IPS DF 4.7 (cell line): ENCODE measurements around the gene CCDC127.
"Not testable (repeated sequence)": the region's sequence is repeated elsewhere in the genome, so short reads cannot be mapped to it uniquely, and the experiment has no call there.

Source experiments
- DNase-seq: peaks from one replicate; pipeline ENCODE4 v3.0.0-alpha.2; 2013; ENCODE audit warnings: low spot score; ENCODE audit errors: extremely low read depth

Gene CCDC127

GRCh38 chr5:204001-204400 is 14.0 kb downstream of the CCDC127 start:
- DNase-seq = no peak

GRCh38 chr5:203246-203930 is 14.6 kb downstream of the CCDC127 start:
- no peak for DNase-seq

- no peak for DNase-seq
Measured at GRCh38 chr5:201672-202071, 16.3 kb downstream of the CCDC127 start.

GRCh38 chr5:200985-201384 is 17.0 kb downstream of the CCDC127 start:
- DNase-seq = no peak

- DNase-seq = no peak
Measured at GRCh38 chr5:199950-200645, 17.9 kb downstream of the CCDC127 start.

- DNase-seq = no peak
Measured at GRCh38 chr5:199197-199949, 18.6 kb downstream of the CCDC127 start.

GRCh38 chr5:198516-199196 is 19.3 kb downstream of the CCDC127 start:
- no peak for DNase-seq

GRCh38 chr5:197892-198489 is 20.0 kb downstream of the CCDC127 start:
- no peak for DNase-seq

- not testable (repeated sequence) for DNase-seq
Measured at GRCh38 chr5:197031-197430, 20.9 kb downstream of the CCDC127 start.

- no peak for DNase-seq
Measured at GRCh38 chr5:196350-196749, 21.6 kb downstream of the CCDC127 start.

- no peak for DNase-seq
Measured at GRCh38 chr5:195401-196160, 22.4 kb downstream of the CCDC127 start.

GRCh38 chr5:194603-195209 is 23.2 kb downstream of the CCDC127 start:
- DNase-seq = no peak

- DNase-seq = no peak
Measured at GRCh38 chr5:194102-194501, 23.9 kb downstream of the CCDC127 start.

- no peak for DNase-seq
Measured at GRCh38 chr5:192970-193831, 24.8 kb downstream of the CCDC127 start.

- DNase-seq = no peak
Measured at GRCh38 chr5:192691-192969, 25.3 kb downstream of the CCDC127 start.

- no peak for DNase-seq
Measured at GRCh38 chr5:191949-192690, 25.8 kb downstream of the CCDC127 start.

GRCh38 chr5:191036-191948 is 26.7 kb downstream of the CCDC127 start, which contains the start of gene LRRC14B:
Gene LRRC14B (plus strand): TSS chr5:191495. CDS start chr5:191539, 44 bp downstream.
- no peak for DNase-seq
